Skeletal muscle tissue (tissue), 5 donors: ENCODE data around the gene C1QL1. TPM values are rescaled to one million over a fixed set of nuclear protein-coding genes. Genes with fewer than 3 reads are reported as not detected.

ENCODE experiments used
- H3K27ac ChIP-seq: one replicate; pipeline ENCODE4 v1.7.0; 2013; ENCODE audit warnings: mild to moderate bottlenecking, low read depth, low read length, inconsistent platforms
- H3K27me3 ChIP-seq, 3 donors: one replicate each; pipeline ENCODE4 v1.7.0; 2013; ENCODE audit warnings: low read length in 3 of 3; ENCODE audit not compliant: control insufficient read depth in 3 of 3, insufficient read depth in 3 of 3
- H3K36me3 ChIP-seq, 3 donors: one replicate each; pipeline ENCODE4 v1.7.0; 2013; ENCODE audit warnings: low read length in 3 of 3; ENCODE audit not compliant: control insufficient read depth in 3 of 3, insufficient read depth in 3 of 3
- H3K4me1 ChIP-seq, 3 donors: one replicate each; pipeline ENCODE4 v1.7.0; 2013; ENCODE audit warnings: low read length in 3 of 3, mild to moderate bottlenecking in 3 of 3; ENCODE audit not compliant: control insufficient read depth in 3 of 3, insufficient read depth in 3 of 3
- H3K4me3 ChIP-seq, 3 donors: one replicate each; pipeline ENCODE4 v1.7.0; 2013; ENCODE audit warnings: low read length in 3 of 3
- H3K9ac ChIP-seq, 3 donors: one replicate each; pipeline ENCODE4 v1.7.0; 2013; ENCODE audit warnings: low read length in 3 of 3, mild to moderate bottlenecking in 3 of 3, moderate library complexity in 2 of 3, low read depth in 1 of 3
- H3K9me3 ChIP-seq, 3 donors: one replicate each; pipeline ENCODE4 v1.7.0; 2013; ENCODE audit warnings: low read length in 3 of 3; ENCODE audit not compliant: control insufficient read depth in 3 of 3
- small RNA-seq: library from RNA; depleted of rRNA; stranded (forward); fragments of <200 nt; gene quantifications from one replicate; pipeline ENCODE3, GENCODE V24; 2014
- total RNA-seq: library from RNA; depleted of rRNA; stranded (reverse); fragments of >200 nt; gene quantifications from one replicate; pipeline ENCODE4 v1.2.3, GENCODE V29; 2014
- donor health status: Osteomylitis.

C1QL1 gene
- total RNA-seq, 1 donor from 2014 or later = 1.0 TPM

DNA sequence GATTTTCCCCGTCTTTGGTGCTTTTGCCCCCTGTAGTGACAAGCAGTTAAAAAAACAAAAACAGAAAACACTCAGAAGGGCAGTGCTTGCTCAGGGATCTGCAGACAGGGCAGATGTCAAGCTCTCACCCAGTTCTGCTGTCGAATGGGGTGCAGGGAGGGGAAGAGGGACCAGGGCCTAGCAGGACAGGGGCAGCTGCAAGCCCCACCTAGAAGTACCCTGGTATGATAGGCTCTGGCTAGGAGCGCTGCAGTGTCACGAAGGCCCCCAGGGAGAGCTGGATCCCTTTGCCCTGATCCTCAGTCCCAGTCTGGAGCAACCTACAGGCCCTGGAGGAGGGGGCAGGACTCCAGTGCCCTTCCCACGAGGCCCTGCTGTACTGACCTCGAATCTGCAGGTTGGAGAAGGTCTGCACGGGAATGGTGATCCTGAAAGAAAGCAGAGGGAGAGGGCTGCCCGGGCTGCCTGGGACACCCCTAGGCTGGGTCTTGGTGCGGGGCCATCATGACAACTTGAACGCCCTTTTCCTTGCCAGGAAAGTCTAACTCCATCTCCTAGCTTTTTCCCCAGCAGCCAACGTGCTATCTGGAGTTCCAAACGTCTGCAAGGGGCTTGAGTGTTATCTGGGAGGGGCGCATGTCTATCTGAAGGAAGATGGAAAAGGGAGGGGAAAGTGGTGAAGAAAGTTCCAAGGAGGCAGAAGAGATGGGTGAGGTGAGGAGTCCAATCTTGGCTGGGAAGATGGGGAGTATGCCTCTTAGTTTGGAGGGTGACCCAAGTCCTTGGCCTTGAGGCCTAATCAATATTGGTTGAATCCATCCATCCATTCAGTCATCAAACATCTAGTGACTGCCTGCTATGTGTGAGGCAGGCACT is 57.6 kb downstream of the C1QL1 start:
- Histone ChIP-seq H3K36me3 (no peaks in the 10 kb centered on the region), H3K9ac (no peak overlapping the region), H3K4me1 (peaks cover 4 to 6% (median 6%) of the 10 kb centered on the region in 3 donors), H3K9me3 (no peaks in the 10 kb centered on the region), H3K4me3 (no peak overlapping the region), H3K27ac (no peak overlapping the region), H3K27me3 (peaks cover 19 to 29% (median 26%) of the 10 kb centered on the region in 3 donors)

Small RNA genes within 50 kb of the gene (small RNA-seq; reads per million reads assigned to genes)
- gene AC015936.2 = not detected
- 0.09 reads per million for gene MIR6783

Other genes starting within 250 kb of the C1QL1 start
- 0.52 TPM for gene ADAM11, start 209.3 kb downstream of the C1QL1 start, total RNA-seq
- gene GJC1, start 138.0 kb downstream of the C1QL1 start, total RNA-seq = 24.5 TPM
- 8.9 TPM for gene HIGD1B, start 120.4 kb downstream of the C1QL1 start, total RNA-seq
- gene EFTUD2, start 68.9 kb downstream of the C1QL1 start, total RNA-seq = 79.3 TPM
- 2.1 TPM for gene GFAP, start 52.8 kb downstream of the C1QL1 start, total RNA-seq
- gene KIF18B, start 20.5 kb downstream of the C1QL1 start, total RNA-seq = 1.0 TPM
- 20.9 TPM for gene DCAKD, start 83.3 kb upstream of the C1QL1 start, total RNA-seq
- gene NMT1, start 93.0 kb upstream of the C1QL1 start, total RNA-seq = 35.5 TPM
- 12.0 TPM for gene PLCD3, start 164.2 kb upstream of the C1QL1 start, total RNA-seq
- 3.1 TPM for gene ACBD4, start 167.4 kb upstream of the C1QL1 start, total RNA-seq
- 14.6 TPM for gene HEXIM1, start 180.2 kb upstream of the C1QL1 start, total RNA-seq
- 10.4 TPM for gene HEXIM2, start 193.6 kb upstream of the C1QL1 start, total RNA-seq